CD4-positive, CD25-positive, alpha-beta regulatory T cell (primary cell): ENCODE results near the gene LRRC4C. TPM values are rescaled to one million over a fixed set of nuclear protein-coding genes. Genes with fewer than 3 reads are reported as not detected.
A peak's percentile ranks its signal among the peaks of the same experiment; 100 is the strongest.

Experiments
- ATAC-seq, 2 donors: fragments of 150-1000 bp; cut with Tn5 transposase; one replicate each; pipeline ENCODE4 v1.10.0; 2021; ENCODE audit warnings: low read depth in 2 of 2, moderate number of reproducible peaks in 2 of 2, moderate library complexity in 1 of 2
- DNase-seq, 3 donors: peaks; one replicate each; pipeline versions ENCODE4 v3.0.0 to v3.0.0-alpha.2; 2012 to 2022; ENCODE audit warnings: mixed read lengths in 1 of 3
- H3K27ac ChIP-seq: one replicate; pipeline ENCODE4 v1.7.0; 2013; ENCODE audit warnings: mild to moderate bottlenecking, low read length; ENCODE audit not compliant: insufficient read depth, poor library complexity, severe bottlenecking
- H3K27me3 ChIP-seq: one replicate; pipeline ENCODE4 v1.7.0; 2013; ENCODE audit warnings: low read length; ENCODE audit not compliant: control insufficient read depth, insufficient read depth
- H3K36me3 ChIP-seq: one replicate; pipeline ENCODE4 v1.7.0; 2013; ENCODE audit warnings: mild to moderate bottlenecking, low read length, moderate library complexity; ENCODE audit not compliant: control insufficient read depth, insufficient read depth
- H3K4me1 ChIP-seq: 2 replicates; pipeline ENCODE4 v1.7.0; 2013; ENCODE audit warnings: mild to moderate bottlenecking, low read length; ENCODE audit not compliant: insufficient read depth, control insufficient read depth, poor library complexity, severe bottlenecking
- H3K4me3 ChIP-seq: one replicate; pipeline ENCODE4 v1.7.0; 2013; ENCODE audit warnings: low read depth, mild to moderate bottlenecking, low read length, moderate library complexity
- H3K9me3 ChIP-seq, 2 experiments: 1 replicate in 1 of 2; 2 replicates in 1 of 2; pipeline ENCODE4 v1.7.0; 2013; ENCODE audit warnings: low read length in 2 of 2, mild to moderate bottlenecking in 1 of 2, moderate library complexity in 1 of 2; ENCODE audit not compliant: control insufficient read depth in 2 of 2
- H3K27ac Mint-ChIP-seq, 3 donors: one replicate each; pipeline ENCODE4 v1.8.0; 2020 to 2022; ENCODE audit warnings: mild to moderate bottlenecking in 3 of 3, mixed read lengths in 3 of 3, moderate library complexity in 2 of 3
- H3K27me3 Mint-ChIP-seq: one replicate; pipeline ENCODE4 v1.8.0; 2022; ENCODE audit warnings: mild to moderate bottlenecking, mixed read lengths
- H3K36me3 Mint-ChIP-seq: one replicate; pipeline ENCODE4 v1.8.0; 2020; ENCODE audit warnings: mixed read lengths
- H3K4me1 Mint-ChIP-seq, 4 donors: one replicate each; pipeline ENCODE4 v1.8.0; 2020 to 2022; ENCODE audit warnings: mixed read lengths in 4 of 4, mild to moderate bottlenecking in 1 of 4
- H3K4me3 Mint-ChIP-seq, 4 donors: one replicate each; pipeline ENCODE4 v1.8.0; 2020 to 2022; ENCODE audit warnings: mild to moderate bottlenecking in 4 of 4, mixed read lengths in 4 of 4, moderate library complexity in 3 of 4
- H3K9me3 Mint-ChIP-seq, 7 donors: one replicate each; pipeline ENCODE4 v1.8.0; 2020 to 2022; ENCODE audit warnings: mixed read lengths in 7 of 7, mild to moderate bottlenecking in 3 of 7, moderate library complexity in 2 of 7
- polyA plus RNA-seq, 4 donors: library from polyadenylated mRNA; unstranded; fragments of 300-500 nt; fragmentation: Illumina TruSeq; gene quantifications; one replicate each; pipeline ENCODE4 v1.2.3, GENCODE V29; 2021
- total RNA-seq: library from RNA; stranded (reverse); gene quantifications from one replicate; pipeline ENCODE4 v1.2.3, GENCODE V29; 2022

Gene LRRC4C
- total and polyA plus RNA-seq, 5 donors from 2014 or later = not detected

- no peak overlapping the region for H3K27ac ChIP-seq
- no peaks in the 10 kb centered on the region for H3K27me3 ChIP-seq
- no peak overlapping the region for H3K27ac Mint-ChIP-seq
- ATAC-seq = no peak
- H3K36me3 ChIP-seq = no peaks in the 10 kb centered on the region
- H3K9me3 ChIP-seq = peaks cover 0 to 4% of the 10 kb centered on the region in 2 experiments
- peaks cover 7 to 25% (median 13%) of the 10 kb centered on the region in 7 donors for H3K9me3 Mint-ChIP-seq
- no peak overlapping the region for H3K4me3 Mint-ChIP-seq
- H3K36me3 Mint-ChIP-seq = no peaks in the 10 kb centered on the region
- no peaks in the 10 kb centered on the region for H3K4me1 ChIP-seq
- no peak for DNase-seq
- H3K4me1 Mint-ChIP-seq = no peaks in the 10 kb centered on the region
- no peaks in the 10 kb centered on the region for H3K27me3 Mint-ChIP-seq
- no peak overlapping the region for H3K4me3 ChIP-seq
Observed at GRCh38 chr11:40797981-40798380, 661.5 kb downstream of the LRRC4C start.

- H3K9me3 ChIP-seq = peaks cover 0 to 7% of the 10 kb centered on the region in 2 experiments
- ATAC-seq (no peak), DNase-seq (no peak)
- Mint-ChIP-seq H3K9me3 (peaks cover 0 to 37% (median 11%) of the 10 kb centered on the region in 7 donors), H3K27me3 (no peaks in the 10 kb centered on the region), H3K27ac (no peak overlapping the region), H3K4me3 (no peak overlapping the region), H3K4me1 (no peaks in the 10 kb centered on the region), H3K36me3 (no peaks in the 10 kb centered on the region)
- H3K27ac ChIP-seq = no peak overlapping the region
- H3K36me3 ChIP-seq = no peaks in the 10 kb centered on the region
- no peak overlapping the region for H3K4me3 ChIP-seq
- H3K4me1 ChIP-seq = no peaks in the 10 kb centered on the region
- no peaks in the 10 kb centered on the region for H3K27me3 ChIP-seq
Observed at GRCh38 chr11:40787224-40787623, 672.2 kb downstream of the LRRC4C start.

- Mint-ChIP-seq H3K27ac (no peak overlapping the region), H3K9me3 (peaks cover 5 to 31% (median 10%) of the 10 kb centered on the region in 7 donors), H3K4me3 (no peak overlapping the region), H3K27me3 (no peaks in the 10 kb centered on the region), H3K4me1 (no peaks in the 10 kb centered on the region), H3K36me3 (no peaks in the 10 kb centered on the region)
- H3K27ac ChIP-seq = no peak overlapping the region
- peaks cover 0 to 15% of the 10 kb centered on the region in 2 experiments for H3K9me3 ChIP-seq
- no peaks in the 10 kb centered on the region for H3K27me3 ChIP-seq
- no peak for ATAC-seq
- H3K4me3 ChIP-seq = no peak overlapping the region
- no peaks in the 10 kb centered on the region for H3K36me3 ChIP-seq
- no peak for DNase-seq
- no peaks in the 10 kb centered on the region for H3K4me1 ChIP-seq
Observed at GRCh38 chr11:40763046-40763445, 696.4 kb downstream of the LRRC4C start.

GRCh38 chr11:40759341-40759740, 700.1 kb downstream of the LRRC4C start:
- H3K27me3 ChIP-seq = no peaks in the 10 kb centered on the region
- no peaks in the 10 kb centered on the region for H3K36me3 ChIP-seq
- Mint-ChIP-seq H3K4me1 (no peaks in the 10 kb centered on the region), H3K9me3 (peaks cover 0 to 30% (median 7%) of the 10 kb centered on the region in 7 donors), H3K4me3 (no peak overlapping the region), H3K27ac (no peak overlapping the region), H3K27me3 (no peaks in the 10 kb centered on the region), H3K36me3 (no peaks in the 10 kb centered on the region)
- H3K27ac ChIP-seq = no peak overlapping the region
- H3K9me3 ChIP-seq = peaks cover 0 to 17% of the 10 kb centered on the region in 2 experiments
- no peaks in the 10 kb centered on the region for H3K4me1 ChIP-seq
- no peak for ATAC-seq
- H3K4me3 ChIP-seq = no peak overlapping the region
- DNase-seq = no peak

GRCh38 chr11:40754297-40754696, 705.2 kb downstream of the LRRC4C start:
- no peak for DNase-seq
- ATAC-seq = no peak
- Histone ChIP-seq H3K36me3 (no peaks in the 10 kb centered on the region), H3K27ac (no peak overlapping the region), H3K4me1 (no peaks in the 10 kb centered on the region), H3K27me3 (no peaks in the 10 kb centered on the region), H3K4me3 (no peak overlapping the region), H3K9me3 (peaks cover 2 to 5% of the 10 kb centered on the region in 2 experiments)
- Mint-ChIP-seq H3K36me3 (no peaks in the 10 kb centered on the region), H3K27me3 (no peaks in the 10 kb centered on the region), H3K27ac (no peak overlapping the region), H3K4me3 (no peak overlapping the region), H3K4me1 (no peaks in the 10 kb centered on the region), H3K9me3 (peaks cover 0 to 27% (median 11%) of the 10 kb centered on the region in 7 donors)

DNA sequence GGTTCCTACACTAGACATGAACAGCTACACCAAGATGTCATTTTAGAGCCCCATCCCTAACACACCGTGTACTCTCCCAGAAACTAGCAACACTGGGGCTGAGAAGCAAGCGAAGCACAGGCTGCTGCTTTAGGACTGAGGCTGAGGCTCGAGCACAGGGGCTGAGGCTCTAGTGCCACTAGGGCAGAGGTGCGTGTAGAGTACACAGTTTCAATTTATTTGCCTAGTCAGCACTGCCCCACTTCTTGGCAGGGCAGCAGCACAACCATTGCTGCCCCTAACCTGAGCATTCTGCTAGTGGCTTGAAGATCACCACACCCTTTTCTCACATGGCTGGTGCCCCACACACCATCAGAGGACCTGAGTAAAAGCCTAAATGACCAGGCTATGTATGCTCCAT, 713.2 kb downstream of the LRRC4C start:
- no peaks in the 10 kb centered on the region for H3K4me1 ChIP-seq
- no peak for DNase-seq
- H3K27me3 Mint-ChIP-seq = no peaks in the 10 kb centered on the region
- H3K27ac Mint-ChIP-seq = no peak overlapping the region
- H3K9me3 Mint-ChIP-seq = peaks cover 0 to 43% (median 8%) of the 10 kb centered on the region in 7 donors
- H3K4me3 Mint-ChIP-seq = no peak overlapping the region
- H3K27me3 ChIP-seq = no peaks in the 10 kb centered on the region
- H3K36me3 Mint-ChIP-seq = no peaks in the 10 kb centered on the region
- H3K4me3 ChIP-seq = no peak overlapping the region
- no peak for ATAC-seq
- no peaks in the 10 kb centered on the region for H3K4me1 Mint-ChIP-seq
- no peak overlapping the region for H3K27ac ChIP-seq
- H3K9me3 ChIP-seq = peaks cover 7 to 9% of the 10 kb centered on the region in 2 experiments
- no peaks in the 10 kb centered on the region for H3K36me3 ChIP-seq

DNA sequence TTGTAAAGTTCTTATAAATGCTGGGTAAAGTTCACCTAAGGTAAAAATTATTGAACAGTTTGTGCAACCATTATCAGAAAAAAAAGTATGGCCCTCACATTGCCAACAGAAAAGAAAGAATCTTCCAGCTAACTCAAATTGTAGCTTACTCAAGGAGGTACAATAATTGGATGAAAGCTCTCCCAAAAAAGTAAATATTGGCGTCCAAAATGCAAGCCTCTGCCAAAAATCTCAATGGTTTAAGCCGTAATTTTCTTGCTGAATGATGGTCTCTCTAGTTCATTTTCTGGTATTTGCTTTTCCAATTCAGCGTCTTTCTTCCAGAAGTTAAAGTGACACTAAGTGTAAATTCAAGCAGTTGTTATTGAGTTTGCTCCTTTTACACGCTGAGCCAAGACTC, 727.3 kb downstream of the LRRC4C start:
- Mint-ChIP-seq H3K9me3 (peaks cover 0 to 29% (median 21%) of the 10 kb centered on the region in 7 donors), H3K4me3 (no peak overlapping the region), H3K4me1 (no peaks in the 10 kb centered on the region), H3K27me3 (no peaks in the 10 kb centered on the region), H3K27ac (no peak overlapping the region), H3K36me3 (no peaks in the 10 kb centered on the region)
- Histone ChIP-seq H3K27me3 (no peaks in the 10 kb centered on the region), H3K4me3 (no peak overlapping the region), H3K27ac (no peak overlapping the region), H3K4me1 (no peaks in the 10 kb centered on the region), H3K36me3 (no peaks in the 10 kb centered on the region), H3K9me3 (peaks cover 0 to 10% of the 10 kb centered on the region in 2 experiments)
- no peak for ATAC-seq
- DNase-seq = no peak

DNA sequence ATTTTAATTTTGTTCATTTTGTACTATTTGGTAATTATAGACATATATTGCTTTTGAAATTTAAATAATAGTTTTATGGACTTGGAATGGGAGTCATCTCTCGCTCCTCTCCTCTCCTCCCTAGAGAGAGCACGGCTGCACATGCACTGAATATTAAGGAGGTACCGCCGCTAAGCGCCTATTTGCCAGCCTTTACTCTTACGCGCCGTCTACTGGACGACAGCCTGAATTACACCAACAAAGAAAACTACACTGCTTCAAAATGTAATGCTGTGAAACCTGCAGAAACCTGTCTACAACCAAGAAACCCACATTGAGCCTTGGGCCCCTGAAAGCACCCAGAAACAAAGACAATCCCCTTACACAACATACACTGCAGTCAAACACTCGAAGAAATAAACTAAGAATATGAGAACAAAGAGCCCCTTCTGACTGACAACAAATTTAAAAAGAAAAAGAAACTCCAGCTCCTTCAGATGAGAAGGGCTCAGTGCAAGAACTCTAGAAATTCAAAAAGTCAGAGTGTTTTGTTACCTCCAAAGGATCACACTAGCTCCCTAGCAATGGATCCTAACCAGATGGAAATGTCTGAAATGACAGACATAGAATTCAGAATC, 737.2 kb downstream of the LRRC4C start:
- no peak for ATAC-seq
- Mint-ChIP-seq H3K4me1 (no peaks in the 10 kb centered on the region), H3K27ac (no peak overlapping the region), H3K27me3 (no peaks in the 10 kb centered on the region), H3K4me3 (no peak overlapping the region), H3K9me3 (peaks cover 5 to 40% (median 9%) of the 10 kb centered on the region in 7 donors), H3K36me3 (no peaks in the 10 kb centered on the region)
- Histone ChIP-seq H3K9me3 (no peaks in the 10 kb centered on the region), H3K36me3 (no peaks in the 10 kb centered on the region), H3K27me3 (no peaks in the 10 kb centered on the region), H3K4me3 (no peak overlapping the region), H3K4me1 (no peaks in the 10 kb centered on the region), H3K27ac (no peak overlapping the region)
- peak in 1 of 3 donors; percentile 3 for DNase-seq
